Psoas muscle (tissue), 8 donors: ENCODE data around the gene DGKB. TPM values are rescaled to one million over a fixed set of nuclear protein-coding genes. Genes with fewer than 3 reads are reported as not detected.

ENCODE experiments used
- ATAC-seq, 4 donors: fragments of 200-7000 bp; cut with Tn5 transposase; one replicate each; pipeline ENCODE4 v1.9.1; 2020; ENCODE audit warnings: moderate library complexity in 3 of 4, mild to moderate bottlenecking in 2 of 4
- DNase-seq, 2 donors: peaks; one replicate each; pipeline ENCODE4 v3.0.0-alpha.2; 2020
- H3K27ac ChIP-seq: fragments of 200-600 bp; one replicate; pipeline ENCODE4 v1.8.0; 2022
- H3K27me3 ChIP-seq, 3 donors: fragments of 200-600 bp in 1 of 3; one replicate each; pipeline versions ENCODE4 v1.6.1 to v1.8.0; 2013 to 2022; ENCODE audit warnings: low read length in 2 of 3, mild to moderate bottlenecking in 2 of 3, moderate library complexity in 1 of 3; ENCODE audit not compliant: insufficient read depth in 3 of 3
- H3K36me3 ChIP-seq, 2 donors: fragments of 200-600 bp in 1 of 2; one replicate each; pipeline versions ENCODE4 v1.6.1 to v1.8.0; 2013 to 2022; ENCODE audit warnings: low read depth in 1 of 2, mild to moderate bottlenecking in 1 of 2, moderate library complexity in 1 of 2; ENCODE audit not compliant: insufficient read depth in 1 of 2
- H3K4me1 ChIP-seq: fragments of 200-600 bp; one replicate; pipeline ENCODE4 v1.8.0; 2022
- H3K4me3 ChIP-seq: fragments of 200-600 bp; one replicate; pipeline ENCODE4 v1.8.0; 2022; ENCODE audit warnings: mild to moderate bottlenecking
- H3K9me3 ChIP-seq: fragments of 200-600 bp; one replicate; pipeline ENCODE4 v1.8.0; 2022
- WGBS, 3 donors: extraction: QIAGEN DNeasy Blood & Tissue Kit; methylation state at CpG; one replicate each; pipeline versions ENCODE4 v1.1.6 to v1.1.7; 2013; 5-methylcytosine and 5-hydroxymethylcytosine counted together
- intact Hi-C, 2 donors: fragments of 100-400 bp; cut with DNase I; formaldehyde crosslinking; loops; one replicate each; pipeline versions ENCODE4 v1.11.0 to v1.14.2; 2022
- polyA plus RNA-seq, 3 donors: library from polyadenylated mRNA; stranded (reverse); fragments of 200-250 nt; gene quantifications; one replicate each; pipeline ENCODE4 v1.2.3, GENCODE V29; 2013
- total RNA-seq, 4 donors: library from RNA; stranded (reverse); fragmentation: NEBNext Ultra II Directional in 2 of 4; extraction: Animal tissue kit (Norgen Biotek cat#: 25700) in 2 of 4; gene quantifications; one replicate each; pipeline versions ENCODE4 v1.2.1 to v1.2.4, GENCODE V29; 2021 to 2023
- TF ChIP-seq, protein P1 (sequence below): fragments of 200-600 bp; IDR thresholded peaks from one replicate; pipeline ENCODE4 v1.8.0; 2022; ENCODE audit warnings: antibody characterized with exemption
- donor health status: healthy with polysubstance abuse.
- donor health status: DM: no; HTN: no; CAD: no; lungs with moderate emphysema.
- donor health status: Bipolar disorder and iron deficiency.
- donor health status: healthy.
- donor health status: DM: yes; HTN: yes; CAD: no.
- donor health status: DM: no; HTN: no; CAD: no.
- donor health status: DM: no; HTN: no; CAD: no.
- donor health status: DM: yes; HTN: yes; CAD: no.

Gene DGKB
- total and polyA plus RNA-seq, 7 donors, result 0.01 to 0.26 (median 0.04) TPM; not detected in 2

DNA sequence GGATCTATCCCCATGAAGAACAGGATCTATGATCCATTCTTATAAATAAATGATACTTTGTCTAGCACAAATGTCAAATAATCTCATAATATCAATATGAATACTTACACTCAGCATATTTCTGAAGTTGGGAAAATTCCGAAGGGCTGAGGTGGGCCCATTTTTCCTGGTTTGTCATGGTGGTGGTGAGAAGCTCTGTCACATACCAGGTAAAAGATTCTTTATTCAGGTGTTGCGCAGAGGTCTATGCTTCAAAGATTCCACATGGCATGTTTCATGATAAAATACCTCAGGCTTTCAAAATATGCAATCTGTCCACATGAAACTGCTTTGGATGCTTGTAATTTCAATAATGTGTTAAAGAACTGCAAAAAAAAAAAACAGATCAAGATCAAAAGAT is 61.5 kb downstream of the DGKB start:
- Histone ChIP-seq H3K9me3 (no peaks in the 10 kb centered on the region), H3K36me3 (no peaks in the 10 kb centered on the region), H3K27ac (no peak overlapping the region), H3K27me3 (no peaks in the 10 kb centered on the region), H3K4me1 (peaks cover 12% of the 10 kb centered on the region), H3K4me3 (no peak overlapping the region)
- no peak for DNase-seq
- TF ChIP-seq, protein P1, sequence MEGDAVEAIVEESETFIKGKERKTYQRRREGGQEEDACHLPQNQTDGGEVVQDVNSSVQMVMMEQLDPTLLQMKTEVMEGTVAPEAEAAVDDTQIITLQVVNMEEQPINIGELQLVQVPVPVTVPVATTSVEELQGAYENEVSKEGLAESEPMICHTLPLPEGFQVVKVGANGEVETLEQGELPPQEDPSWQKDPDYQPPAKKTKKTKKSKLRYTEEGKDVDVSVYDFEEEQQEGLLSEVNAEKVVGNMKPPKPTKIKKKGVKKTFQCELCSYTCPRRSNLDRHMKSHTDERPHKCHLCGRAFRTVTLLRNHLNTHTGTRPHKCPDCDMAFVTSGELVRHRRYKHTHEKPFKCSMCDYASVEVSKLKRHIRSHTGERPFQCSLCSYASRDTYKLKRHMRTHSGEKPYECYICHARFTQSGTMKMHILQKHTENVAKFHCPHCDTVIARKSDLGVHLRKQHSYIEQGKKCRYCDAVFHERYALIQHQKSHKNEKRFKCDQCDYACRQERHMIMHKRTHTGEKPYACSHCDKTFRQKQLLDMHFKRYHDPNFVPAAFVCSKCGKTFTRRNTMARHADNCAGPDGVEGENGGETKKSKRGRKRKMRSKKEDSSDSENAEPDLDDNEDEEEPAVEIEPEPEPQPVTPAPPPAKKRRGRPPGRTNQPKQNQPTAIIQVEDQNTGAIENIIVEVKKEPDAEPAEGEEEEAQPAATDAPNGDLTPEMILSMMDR, result no peak
- 95 to 100% (median 95%) methylated on average over 2 of the region's 2 CpGs for WGBS, 3 donors
- intact Hi-C loops, result no loop called here
- ATAC-seq, result no peak

DNA sequence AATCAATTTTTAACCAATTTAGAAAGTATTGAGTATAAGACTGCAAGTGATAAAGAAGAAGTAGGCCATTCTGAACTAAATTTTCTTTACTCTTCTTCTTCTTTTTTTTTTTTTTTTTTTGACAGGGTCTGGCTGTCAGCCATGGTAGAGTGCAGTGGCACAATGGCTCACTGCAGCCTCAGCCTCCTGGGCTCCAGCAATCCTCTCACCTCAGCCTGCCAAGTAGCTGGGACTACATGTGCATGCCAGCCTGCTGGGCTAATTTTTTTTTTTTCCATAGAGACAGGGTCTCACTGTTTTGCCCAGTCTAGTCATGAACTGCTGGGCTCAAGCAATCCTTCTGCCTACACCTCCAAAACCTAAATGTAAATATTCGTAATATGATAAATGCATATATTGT is 63.2 kb downstream of the DGKB start:
- TF ChIP-seq, protein P1, result no peak
- ATAC-seq, result no peak
- no peaks in the 10 kb centered on the region for H3K27me3 ChIP-seq
- DNase-seq, result no peak
- no peak overlapping the region for H3K4me3 ChIP-seq
- no peak overlapping the region for H3K27ac ChIP-seq
- H3K4me1 ChIP-seq, result peaks cover 29% of the 10 kb centered on the region
- H3K36me3 ChIP-seq, result no peaks in the 10 kb centered on the region
- WGBS, 3 donors, result 95 to 100% (median 100%) methylated on average over 1 of the region's 1 CpG
- intact Hi-C loops, result loop anchor here (10.0 kb wide), 2 partner anchors 75 to 175 kb away; no protein-coding TSS in a partner anchor
- H3K9me3 ChIP-seq, result no peaks in the 10 kb centered on the region

DNA sequence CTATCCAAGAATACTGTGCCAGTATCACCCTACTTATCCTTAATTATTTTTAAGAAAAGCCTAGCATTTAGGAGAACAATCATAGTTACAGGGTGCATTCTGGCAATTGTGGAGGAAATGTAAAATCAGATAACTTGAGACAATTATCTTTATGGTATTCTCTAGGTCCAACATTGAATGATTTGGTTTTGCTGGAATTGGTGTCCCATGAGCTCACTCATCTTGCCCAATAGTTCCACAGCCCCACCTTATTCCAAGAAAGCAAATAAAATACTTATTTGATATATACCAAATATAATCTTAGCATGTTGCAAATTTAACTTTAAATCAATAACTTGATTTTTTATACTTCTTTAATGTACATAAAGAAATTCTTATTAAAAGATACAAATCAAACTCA is 65.3 kb downstream of the DGKB start:
- H3K4me1 ChIP-seq, result peaks cover 36% of the 10 kb centered on the region
- peak overlapping the region; percentile 44 for H3K4me3 ChIP-seq
- peak overlapping the region; percentile 91 for H3K27ac ChIP-seq
- H3K27me3 ChIP-seq, result no peaks in the 10 kb centered on the region
- intact Hi-C loops, result loop anchor here (10.0 kb wide), 2 partner anchors 72 to 178 kb away; no protein-coding TSS in a partner anchor
- H3K36me3 ChIP-seq, result no peaks in the 10 kb centered on the region
- DNase-seq (no peak), ATAC-seq (no peak)
- H3K9me3 ChIP-seq, result no peaks in the 10 kb centered on the region
- TF ChIP-seq, protein P1, result no peak

DNA sequence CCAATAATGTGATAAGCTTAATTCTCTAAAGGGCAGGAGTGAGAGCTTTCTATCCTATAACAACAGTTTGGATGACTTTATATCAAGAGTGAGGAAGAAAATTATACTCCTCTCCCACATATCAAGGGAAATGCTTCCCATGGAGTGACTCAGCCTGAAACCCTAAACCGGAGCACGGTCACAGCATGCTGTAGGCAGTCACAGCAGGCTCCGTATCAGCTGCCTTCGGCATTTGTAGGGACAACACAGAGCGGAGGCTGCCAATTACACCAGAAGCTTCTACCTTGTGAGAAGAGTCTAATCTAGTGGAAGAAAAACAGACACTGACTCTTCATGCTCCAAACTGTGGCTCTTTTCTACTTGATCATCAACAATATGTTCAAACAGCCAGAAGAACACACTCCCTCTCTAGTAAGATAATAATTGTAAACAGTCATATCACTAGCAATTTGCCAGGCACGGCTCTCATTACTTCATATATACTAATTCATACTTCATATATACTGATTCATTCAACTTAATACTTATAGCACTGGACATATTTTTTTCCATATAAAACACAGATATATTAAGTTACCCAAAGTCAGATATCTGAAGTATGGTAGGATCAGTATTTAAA is 65.9 kb downstream of the DGKB start:
- Histone ChIP-seq H3K9me3 (no peaks in the 10 kb centered on the region), H3K4me3 (peak overlapping the region; percentile 44), H3K27me3 (no peaks in the 10 kb centered on the region), H3K4me1 (peaks cover 36% of the 10 kb centered on the region), H3K36me3 (no peaks in the 10 kb centered on the region), H3K27ac (peak overlapping the region; percentile 91)
- TF ChIP-seq, protein P1, result no peak
- intact Hi-C loops, result loop anchor here (10.0 kb wide), 2 partner anchors 72 to 178 kb away; no protein-coding TSS in a partner anchor
- DNase-seq (peak; percentile 54 to 77), ATAC-seq (peak; percentile 93 to 97 (median 96))
- 8 to 23% (median 18%) methylated on average over 6 of the region's 6 CpGs for WGBS, 3 donors
